Measurements from ENCODE around the gene KCTD1.

The KCTD1 gene

GRCh38 chr18:26549263-26550094, 1.1 kb upstream of the KCTD1 start:
- DNase-seq (ENCODE audit: low read depth), result peak; percentile 25

GRCh38 chr18:26547646-26548414, 523 bp downstream of the KCTD1 start:
- DNase-seq (ENCODE audit: low read depth), result peak; percentile 41

- no peak for DNase-seq (ENCODE audit: low read depth)
Measured at GRCh38 chr18:26546875-26547645, 1.3 kb downstream of the KCTD1 start.

GRCh38 chr18:26546170-26546874, 2.0 kb downstream of the KCTD1 start:
- DNase-seq (ENCODE audit: low read depth), result no peak

GRCh38 chr18:26545335-26546123, 2.8 kb downstream of the KCTD1 start:
- no peak for DNase-seq (ENCODE audit: low read depth)

GRCh38 chr18:26544451-26544850, 3.9 kb downstream of the KCTD1 start:
- DNase-seq (ENCODE audit: low read depth), result no peak

- DNase-seq (ENCODE audit: low read depth), result no peak
Measured at GRCh38 chr18:26543373-26543772, 5.0 kb downstream of the KCTD1 start.

- no peak for DNase-seq (ENCODE audit: low read depth)
Measured at GRCh38 chr18:26540043-26540628, 8.2 kb downstream of the KCTD1 start.

GRCh38 chr18:26538524-26538923, 9.8 kb downstream of the KCTD1 start:
- no peak for DNase-seq (ENCODE audit: low read depth)

GRCh38 chr18:26536664-26537063, 11.7 kb downstream of the KCTD1 start:
- DNase-seq (ENCODE audit: low read depth), result no peak

GRCh38 chr18:26536032-26536431, 12.3 kb downstream of the KCTD1 start:
- no peak for DNase-seq (ENCODE audit: low read depth)

GRCh38 chr18:26535630-26536029, 12.7 kb downstream of the KCTD1 start:
- no peak for DNase-seq (ENCODE audit: low read depth)

- DNase-seq (ENCODE audit: low read depth), result no peak
Measured at GRCh38 chr18:26532367-26533340, 15.7 kb downstream of the KCTD1 start.

- DNase-seq (ENCODE audit: low read depth), result no peak
Measured at GRCh38 chr18:26531605-26532298, 16.6 kb downstream of the KCTD1 start.

GRCh38 chr18:26526966-26527234, 21.5 kb downstream of the KCTD1 start:
- no peak for DNase-seq (ENCODE audit: low read depth)

- DNase-seq (ENCODE audit: low read depth), result no peak
Measured at GRCh38 chr18:26526128-26526965, 22.0 kb downstream of the KCTD1 start.

- DNase-seq (ENCODE audit: low read depth), result no peak
Measured at GRCh38 chr18:26524504-26525351, 23.6 kb downstream of the KCTD1 start.

All from stromal cell of bone marrow (primary cell).